Measurements from ENCODE around the gene HES6.
"Not testable (repeated sequence)": the region's sequence is repeated elsewhere in the genome, so short reads cannot be mapped to it uniquely, and the experiment has no call there.

Gene HES6

GRCh38 chr2:238273433-238273832 lies 33.6 kb upstream of the HES6 start:
- not testable (repeated sequence) for DNase-seq (ENCODE audit: low read depth in 2 of 2)

- no peak for DNase-seq (ENCODE audit: low read depth in 2 of 2)
These were observed 32.3 kb upstream of the HES6 start for GRCh38 chr2:238272156-238272555.

GRCh38 chr2:238271686-238272085 lies 31.8 kb upstream of the HES6 start:
- DNase-seq (ENCODE audit: low read depth in 2 of 2): not testable (repeated sequence)

GRCh38 chr2:238271061-238271554 lies 31.3 kb upstream of the HES6 start:
- no peak for DNase-seq (ENCODE audit: low read depth in 2 of 2)

- DNase-seq (ENCODE audit: low read depth in 2 of 2): no peak
These were observed 30.8 kb upstream of the HES6 start for GRCh38 chr2:238270606-238271005.

- no peak for DNase-seq (ENCODE audit: low read depth in 2 of 2)
These were observed 29.9 kb upstream of the HES6 start for GRCh38 chr2:238269741-238270140.

- DNase-seq (ENCODE audit: low read depth in 2 of 2): no peak
These were observed 28.2 kb upstream of the HES6 start for GRCh38 chr2:238267884-238268680.

- DNase-seq (ENCODE audit: low read depth in 2 of 2): no peak
These were observed 27.5 kb upstream of the HES6 start for GRCh38 chr2:238267341-238267710.

GRCh38 chr2:238265605-238266004 lies 25.8 kb upstream of the HES6 start:
- no peak for DNase-seq (ENCODE audit: low read depth in 2 of 2)

- DNase-seq (ENCODE audit: low read depth in 2 of 2): no peak
These were observed 24.2 kb upstream of the HES6 start for GRCh38 chr2:238264072-238264460.

- peak; percentile 50 to 56 for DNase-seq (ENCODE audit: low read depth in 2 of 2)
These were observed 23.6 kb upstream of the HES6 start for GRCh38 chr2:238263204-238264071.

GRCh38 chr2:238262496-238263122 lies 22.8 kb upstream of the HES6 start:
- no peak for DNase-seq (ENCODE audit: low read depth in 2 of 2)

- no peak for DNase-seq (ENCODE audit: low read depth in 2 of 2)
These were observed 22.0 kb upstream of the HES6 start for GRCh38 chr2:238261718-238262375.

- DNase-seq (ENCODE audit: low read depth in 2 of 2): no peak
These were observed 21.0 kb upstream of the HES6 start for GRCh38 chr2:238260883-238261282.

- DNase-seq (ENCODE audit: low read depth in 2 of 2): no peak
These were observed 19.5 kb upstream of the HES6 start for GRCh38 chr2:238259061-238260020.

GRCh38 chr2:238257786-238258700 lies 18.2 kb upstream of the HES6 start:
- DNase-seq (ENCODE audit: low read depth in 2 of 2): no peak

GRCh38 chr2:238256594-238257104 lies 16.8 kb upstream of the HES6 start:
- peak; percentile 51 to 56 for DNase-seq (ENCODE audit: low read depth in 2 of 2)

- no peak for DNase-seq (ENCODE audit: low read depth in 2 of 2)
These were observed 16.3 kb upstream of the HES6 start for GRCh38 chr2:238256111-238256510.

- DNase-seq (ENCODE audit: low read depth in 2 of 2): no peak
These were observed 15.8 kb upstream of the HES6 start for GRCh38 chr2:238255636-238256035.
